Neural cell (in vitro differentiated cells): ENCODE results near the gene GCNA.

ENCODE experiments used
- EZH2 ChIP-seq: fragments of 200-600, 300-800 bp; shearing (Covaris generic), sonication (generic); IDR thresholded peaks from 2 replicates; pipeline ENCODE4 v1.6.1; 2014; ENCODE audit warnings: antibody characterized with exemption, low read length, borderline replicate concordance, mild to moderate bottlenecking; ENCODE audit not compliant: insufficient read depth, poor library complexity, severe bottlenecking
- MXI1 ChIP-seq: fragments of 450-650 bp; conservative IDR thresholded peaks from 2 replicates; pipeline ENCODE4 v1.6.1; 2014; ENCODE audit warnings: antibody characterized with exemption, mild to moderate bottlenecking; ENCODE audit not compliant: poor library complexity, severe bottlenecking
- TF ChIP-seq, protein P1 (sequence below): fragments of 450-650 bp; IDR thresholded peaks from 2 replicates; pipeline ENCODE4 v1.5.1; 2014; ENCODE audit warnings: antibody characterized with exemption, mild to moderate bottlenecking, moderate library complexity; ENCODE audit not compliant: poor library complexity, severe bottlenecking

DNA sequence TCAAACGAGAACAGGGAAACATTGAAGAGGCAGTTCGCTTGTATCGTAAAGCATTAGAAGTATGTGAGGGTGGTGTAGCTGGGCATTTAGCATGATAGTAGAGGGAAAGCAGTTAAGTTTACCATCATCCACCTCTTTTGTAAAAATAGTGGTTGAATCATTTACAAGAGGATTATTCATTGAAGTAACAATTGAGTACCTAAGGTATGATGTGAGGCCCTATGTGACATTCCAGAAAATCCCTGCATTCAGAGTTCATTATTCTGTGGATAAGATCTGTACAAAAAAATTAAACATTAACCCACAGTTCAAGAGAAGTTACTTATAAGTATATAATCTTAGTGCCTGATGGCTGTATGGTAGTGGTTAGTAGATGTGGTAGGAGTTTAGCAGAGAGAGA lies 22.2 kb upstream of the GCNA start:
- TF ChIP-seq, protein P1, sequence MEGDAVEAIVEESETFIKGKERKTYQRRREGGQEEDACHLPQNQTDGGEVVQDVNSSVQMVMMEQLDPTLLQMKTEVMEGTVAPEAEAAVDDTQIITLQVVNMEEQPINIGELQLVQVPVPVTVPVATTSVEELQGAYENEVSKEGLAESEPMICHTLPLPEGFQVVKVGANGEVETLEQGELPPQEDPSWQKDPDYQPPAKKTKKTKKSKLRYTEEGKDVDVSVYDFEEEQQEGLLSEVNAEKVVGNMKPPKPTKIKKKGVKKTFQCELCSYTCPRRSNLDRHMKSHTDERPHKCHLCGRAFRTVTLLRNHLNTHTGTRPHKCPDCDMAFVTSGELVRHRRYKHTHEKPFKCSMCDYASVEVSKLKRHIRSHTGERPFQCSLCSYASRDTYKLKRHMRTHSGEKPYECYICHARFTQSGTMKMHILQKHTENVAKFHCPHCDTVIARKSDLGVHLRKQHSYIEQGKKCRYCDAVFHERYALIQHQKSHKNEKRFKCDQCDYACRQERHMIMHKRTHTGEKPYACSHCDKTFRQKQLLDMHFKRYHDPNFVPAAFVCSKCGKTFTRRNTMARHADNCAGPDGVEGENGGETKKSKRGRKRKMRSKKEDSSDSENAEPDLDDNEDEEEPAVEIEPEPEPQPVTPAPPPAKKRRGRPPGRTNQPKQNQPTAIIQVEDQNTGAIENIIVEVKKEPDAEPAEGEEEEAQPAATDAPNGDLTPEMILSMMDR = no peak
- TF ChIP-seq EZH2 = no peak
- no peak for TF ChIP-seq MXI1
